HG03460 (cell line): Measurements from ENCODE around the gene STARD3.

Experiments used
- ATAC-seq: cut with Tn5 transposase; IDR thresholded peaks from one replicate; pipeline ENCODE4 v1.9.1; 2021; ENCODE audit not compliant: unreplicated experiment

STARD3 gene

GRCh38 chr17:39618956-39619785 lies 17.8 kb upstream of the STARD3 start:
- ATAC-seq, result no peak

GRCh38 chr17:39619786-39620101 lies 17.2 kb upstream of the STARD3 start:
- no peak for ATAC-seq

- no peak for ATAC-seq
Measured at GRCh38 chr17:39621523-39622379, 15.2 kb upstream of the STARD3 start.

- ATAC-seq, result no peak
Measured at GRCh38 chr17:39622380-39623006, 14.5 kb upstream of the STARD3 start.

GRCh38 chr17:39623356-39623950 lies 13.5 kb upstream of the STARD3 start:
- no peak for ATAC-seq

GRCh38 chr17:39624313-39624712 lies 12.6 kb upstream of the STARD3 start:
- no peak for ATAC-seq

GRCh38 chr17:39625198-39625785 lies 11.7 kb upstream of the STARD3 start:
- ATAC-seq, result no peak

- ATAC-seq, result no peak
Measured at GRCh38 chr17:39626171-39627046, 10.5 kb upstream of the STARD3 start, which contains the start of gene PPP1R1B. Gene PPP1R1B, plus strand, starts transcription at chr17:39626952. Its CDS starts 441 bp downstream, at chr17:39627393.

- no peak for ATAC-seq
Measured at GRCh38 chr17:39627047-39627711, 9.8 kb upstream of the STARD3 start.

- no peak for ATAC-seq
Measured at GRCh38 chr17:39627712-39628516, 9.0 kb upstream of the STARD3 start.

GRCh38 chr17:39628655-39629493 lies 8.1 kb upstream of the STARD3 start:
- no peak for ATAC-seq

- ATAC-seq, result no peak
Measured at GRCh38 chr17:39629494-39629880, 7.5 kb upstream of the STARD3 start.

- no peak for ATAC-seq
Measured at GRCh38 chr17:39629898-39630297, 7.0 kb upstream of the STARD3 start.

- no peak for ATAC-seq
Measured at GRCh38 chr17:39631403-39631802, 5.5 kb upstream of the STARD3 start.

- no peak for ATAC-seq
Measured at GRCh38 chr17:39632153-39632941, 4.6 kb upstream of the STARD3 start.

GRCh38 chr17:39633570-39634183 lies 3.3 kb upstream of the STARD3 start:
- ATAC-seq, result no peak
